ENCODE measurements around the gene GABRR3. TPM values are rescaled to one million over a fixed set of nuclear protein-coding genes. Genes with fewer than 3 reads are reported as not detected.
"Not testable (repeated sequence)": the region's sequence is repeated elsewhere in the genome, so short reads cannot be mapped to it uniquely, and the experiment has no call there.

The GABRR3 gene
- total RNA-seq, 3 donors from 2014 or later = not detected

GRCh38 chr3:98013411-98014267 is 21.5 kb downstream of the GABRR3 start:
- TF ChIP-seq POLR2A (IDR thresholded peaks at IDR 0.05) (no peak), POLR2AphosphoS5 (IDR thresholded peaks at IDR 0.05) (no peak), CTCF (IDR thresholded peaks at IDR 0.05) (no peak)
- Histone ChIP-seq H3K9me3 (no peaks in the 10 kb centered on the region), H3K4me1 (no peaks in the 10 kb centered on the region), H3K27me3 (no peaks in the 10 kb centered on the region), H3K27ac (no peak overlapping the region), H3K4me3 (no peak overlapping the region), H3K36me3 (no peaks in the 10 kb centered on the region)
- no peak for DNase-seq (ENCODE audit: low spot score in 2 of 2)
- intact Hi-C loops (cut with DNase I; ENCODE audit: low total_unique reads) = no loop called here

- Histone ChIP-seq H3K9me3 (no peaks in the 10 kb centered on the region), H3K27ac (no peak overlapping the region), H3K4me3 (no peak overlapping the region), H3K36me3 (no peaks in the 10 kb centered on the region), H3K27me3 (no peaks in the 10 kb centered on the region), H3K4me1 (no peaks in the 10 kb centered on the region)
- no peak for DNase-seq (ENCODE audit: low spot score in 2 of 2)
- no peak for TF ChIP-seq CTCF (IDR thresholded peaks at IDR 0.05)
- intact Hi-C loops (cut with DNase I; ENCODE audit: low total_unique reads) = no loop called here
Measured at GRCh38 chr3:98012979-98013378, 22.1 kb downstream of the GABRR3 start.

- H3K36me3 ChIP-seq; H3K27ac ChIP-seq; H3K27me3 ChIP-seq; H3K4me3 ChIP-seq; DNase-seq (ENCODE audit: low spot score in 2 of 2); H3K9me3 ChIP-seq; H3K4me1 ChIP-seq; intact Hi-C loops (cut with DNase I; ENCODE audit: low total_unique reads): not testable (repeated sequence)
Measured at GRCh38 chr3:98010883-98011449, 24.1 kb downstream of the GABRR3 start.

GRCh38 chr3:98010194-98010882 is 24.8 kb downstream of the GABRR3 start:
- Histone ChIP-seq H3K27ac (no peak overlapping the region), H3K4me3 (no peak overlapping the region), H3K27me3 (no peaks in the 10 kb centered on the region), H3K9me3 (no peaks in the 10 kb centered on the region), H3K36me3 (no peaks in the 10 kb centered on the region), H3K4me1 (no peaks in the 10 kb centered on the region)
- intact Hi-C loops (cut with DNase I; ENCODE audit: low total_unique reads) = no loop called here
- no peak for DNase-seq (ENCODE audit: low spot score in 2 of 2)
- TF ChIP-seq CTCF (IDR thresholded peaks at IDR 0.05) (no peak), POLR2A (IDR thresholded peaks at IDR 0.05) (no peak), POLR2AphosphoS5 (IDR thresholded peaks at IDR 0.05) (no peak)

GRCh38 chr3:98008855-98009254 is 26.3 kb downstream of the GABRR3 start:
- Histone ChIP-seq H3K36me3 (no peaks in the 10 kb centered on the region), H3K4me1 (no peaks in the 10 kb centered on the region), H3K27me3 (no peaks in the 10 kb centered on the region), H3K9me3 (no peaks in the 10 kb centered on the region), H3K27ac (no peak overlapping the region), H3K4me3 (no peak overlapping the region)
- intact Hi-C loops (cut with DNase I; ENCODE audit: low total_unique reads) = no loop called here
- TF ChIP-seq POLR2AphosphoS5 (IDR thresholded peaks at IDR 0.05) (no peak), CTCF (IDR thresholded peaks at IDR 0.05) (no peak), POLR2A (IDR thresholded peaks at IDR 0.05) (no peak)
- DNase-seq (ENCODE audit: low spot score in 2 of 2) = no peak

Measured in breast epithelium (tissue), 4 donors.